Vagina (tissue), 2 donors: ENCODE results near the gene MYO1D. TPM values are rescaled to one million over a fixed set of nuclear protein-coding genes. Genes with fewer than 3 reads are reported as not detected.

Experiments used
- DNase-seq, 2 donors: peaks; one replicate each; pipeline ENCODE4 v3.0.0-alpha.2; 2017; ENCODE audit errors: extremely low spot score in 2 of 2
- H3K27ac ChIP-seq: fragments of 200-600 bp; sonication (generic); one replicate; pipeline ENCODE4 v1.5.1; 2019
- H3K27me3 ChIP-seq: fragments of 200-600 bp; sonication (generic); one replicate; pipeline ENCODE4 v1.5.1; 2019
- H3K36me3 ChIP-seq, 2 donors: fragments of 200-600 bp; sonication (generic); one replicate each; pipeline ENCODE4 v1.5.1; 2017 to 2019
- H3K4me1 ChIP-seq: fragments of 200-600 bp; sonication (generic); one replicate; pipeline ENCODE4 v1.5.1; 2019
- H3K4me3 ChIP-seq, 2 donors: fragments of 200-600 bp; sonication (generic); 1 replicate in 1 of 2; 2 replicates in 1 of 2; pipeline ENCODE4 v1.5.1; 2016 to 2019
- H3K9me3 ChIP-seq: fragments of 200-600 bp; sonication (generic); one replicate; pipeline ENCODE4 v1.5.1; 2019
- POLR2A ChIP-seq, 2 donors: fragments of 450-650 bp; IDR thresholded peaks; one replicate each; pipeline ENCODE4 v1.6.1; 2017; ENCODE audit warnings: antibody characterized with exemption in 2 of 2, mild to moderate bottlenecking in 2 of 2, moderate library complexity in 2 of 2
- POLR2AphosphoS5 ChIP-seq, 2 donors: sonication (generic); formaldehyde crosslinking; IDR thresholded peaks; one replicate each; pipeline ENCODE4 v1.9.0; 2017; ENCODE audit warnings: antibody characterized with exemption in 2 of 2, mild to moderate bottlenecking in 2 of 2, low read depth in 1 of 2; ENCODE audit not compliant: insufficient read depth in 1 of 2
- intact Hi-C: fragments of 100-400 bp; cut with DNase I; formaldehyde crosslinking; loops from one replicate; pipeline ENCODE4 v1.15.1; 2023
- total RNA-seq: library from RNA; depleted of rRNA; stranded (reverse); fragments of >200 nt; gene quantifications from one replicate; pipeline ENCODE4 v1.2.3, GENCODE V29; 2016
- TF ChIP-seq, protein P1 (sequence below), 3 experiments: fragments of 450-650 bp in 2 of 3; fragments of 200-600 bp in 1 of 3; sonication (generic) in 1 of 3; IDR thresholded peaks; one replicate each; pipeline ENCODE4 v1.5.1; 2017 to 2019; ENCODE audit warnings: antibody characterized with exemption in 3 of 3, mild to moderate bottlenecking in 2 of 3, moderate library complexity in 2 of 3

The MYO1D gene
- total RNA-seq, 1 donor from 2014 or later = 44.7 TPM

- intact Hi-C loops = no loop called here
- no peaks in the 10 kb centered on the region for H3K27me3 ChIP-seq
- no peaks in the 10 kb centered on the region for H3K9me3 ChIP-seq
- no peak overlapping the region for H3K27ac ChIP-seq
- no peak overlapping the region for H3K4me3 ChIP-seq
- no peak for DNase-seq
- H3K36me3 ChIP-seq = no peaks in the 10 kb centered on the region
- TF ChIP-seq, protein P1, sequence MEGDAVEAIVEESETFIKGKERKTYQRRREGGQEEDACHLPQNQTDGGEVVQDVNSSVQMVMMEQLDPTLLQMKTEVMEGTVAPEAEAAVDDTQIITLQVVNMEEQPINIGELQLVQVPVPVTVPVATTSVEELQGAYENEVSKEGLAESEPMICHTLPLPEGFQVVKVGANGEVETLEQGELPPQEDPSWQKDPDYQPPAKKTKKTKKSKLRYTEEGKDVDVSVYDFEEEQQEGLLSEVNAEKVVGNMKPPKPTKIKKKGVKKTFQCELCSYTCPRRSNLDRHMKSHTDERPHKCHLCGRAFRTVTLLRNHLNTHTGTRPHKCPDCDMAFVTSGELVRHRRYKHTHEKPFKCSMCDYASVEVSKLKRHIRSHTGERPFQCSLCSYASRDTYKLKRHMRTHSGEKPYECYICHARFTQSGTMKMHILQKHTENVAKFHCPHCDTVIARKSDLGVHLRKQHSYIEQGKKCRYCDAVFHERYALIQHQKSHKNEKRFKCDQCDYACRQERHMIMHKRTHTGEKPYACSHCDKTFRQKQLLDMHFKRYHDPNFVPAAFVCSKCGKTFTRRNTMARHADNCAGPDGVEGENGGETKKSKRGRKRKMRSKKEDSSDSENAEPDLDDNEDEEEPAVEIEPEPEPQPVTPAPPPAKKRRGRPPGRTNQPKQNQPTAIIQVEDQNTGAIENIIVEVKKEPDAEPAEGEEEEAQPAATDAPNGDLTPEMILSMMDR (IDR thresholded peaks at IDR 0.05) = no peak
- TF ChIP-seq POLR2A (IDR thresholded peaks at IDR 0.05) = no peak
- no peak for TF ChIP-seq POLR2AphosphoS5 (IDR thresholded peaks at IDR 0.05; ENCODE audit: insufficient read depth in 1 of 2, low read depth in 1 of 2)
- no peaks in the 10 kb centered on the region for H3K4me1 ChIP-seq
Measured at GRCh38 chr17:32513579-32513978, 363.3 kb downstream of the MYO1D start.

GRCh38 chr17:32512328-32512727, 364.6 kb downstream of the MYO1D start:
- intact Hi-C loops = no loop called here
- Histone ChIP-seq H3K4me1 (no peaks in the 10 kb centered on the region), H3K9me3 (no peaks in the 10 kb centered on the region), H3K27me3 (no peaks in the 10 kb centered on the region), H3K4me3 (no peak overlapping the region), H3K27ac (no peak overlapping the region), H3K36me3 (no peaks in the 10 kb centered on the region)
- DNase-seq = no peak
- TF ChIP-seq, protein P1 (IDR thresholded peaks at IDR 0.05) = no peak
- TF ChIP-seq POLR2AphosphoS5 (IDR thresholded peaks at IDR 0.05; ENCODE audit: insufficient read depth in 1 of 2, low read depth in 1 of 2) (no peak), POLR2A (IDR thresholded peaks at IDR 0.05) (no peak)

- no peaks in the 10 kb centered on the region for H3K27me3 ChIP-seq
- H3K9me3 ChIP-seq = no peaks in the 10 kb centered on the region
- H3K36me3 ChIP-seq = no peaks in the 10 kb centered on the region
- intact Hi-C loops = no loop called here
- H3K4me1 ChIP-seq = no peaks in the 10 kb centered on the region
- no peak for DNase-seq
- H3K4me3 ChIP-seq = no peak overlapping the region
- no peak overlapping the region for H3K27ac ChIP-seq
- TF ChIP-seq, protein P1 (IDR thresholded peaks at IDR 0.05) = no peak
- TF ChIP-seq POLR2A (IDR thresholded peaks at IDR 0.05) (no peak), POLR2AphosphoS5 (IDR thresholded peaks at IDR 0.05; ENCODE audit: insufficient read depth in 1 of 2, low read depth in 1 of 2) (no peak)
Measured at GRCh38 chr17:32510466-32510865, 366.5 kb downstream of the MYO1D start.

DNA sequence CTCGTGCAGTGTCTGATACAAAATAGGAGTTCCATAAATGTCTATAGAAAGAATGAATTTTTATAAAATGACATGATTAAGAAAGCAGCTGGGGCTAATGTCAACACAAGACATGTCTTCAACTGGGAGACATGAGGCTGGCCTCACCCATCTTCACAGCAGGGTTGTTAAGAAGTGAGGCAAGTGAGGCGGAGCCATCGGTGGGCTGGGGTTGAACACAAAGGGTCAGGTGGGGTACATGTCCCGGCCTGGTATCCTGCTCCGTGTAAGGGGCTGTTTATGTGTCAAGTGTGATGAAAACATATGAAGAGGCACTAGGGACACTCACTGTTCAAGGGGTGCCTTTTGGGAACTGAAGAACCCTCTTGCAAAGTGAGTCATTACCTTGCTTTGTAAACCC, 368.0 kb downstream of the MYO1D start:
- no peak for DNase-seq
- no peak for TF ChIP-seq POLR2AphosphoS5 (IDR thresholded peaks at IDR 0.05; ENCODE audit: insufficient read depth in 1 of 2, low read depth in 1 of 2)
- TF ChIP-seq, protein P1 (IDR thresholded peaks at IDR 0.05) = no peak
- TF ChIP-seq POLR2A (IDR thresholded peaks at IDR 0.05) = no peak
- Histone ChIP-seq H3K27me3 (no peaks in the 10 kb centered on the region), H3K27ac (no peak overlapping the region), H3K4me3 (no peak overlapping the region), H3K9me3 (no peaks in the 10 kb centered on the region), H3K4me1 (peaks cover 4% of the 10 kb centered on the region), H3K36me3 (no peaks in the 10 kb centered on the region)
- intact Hi-C loops = no loop called here

DNA sequence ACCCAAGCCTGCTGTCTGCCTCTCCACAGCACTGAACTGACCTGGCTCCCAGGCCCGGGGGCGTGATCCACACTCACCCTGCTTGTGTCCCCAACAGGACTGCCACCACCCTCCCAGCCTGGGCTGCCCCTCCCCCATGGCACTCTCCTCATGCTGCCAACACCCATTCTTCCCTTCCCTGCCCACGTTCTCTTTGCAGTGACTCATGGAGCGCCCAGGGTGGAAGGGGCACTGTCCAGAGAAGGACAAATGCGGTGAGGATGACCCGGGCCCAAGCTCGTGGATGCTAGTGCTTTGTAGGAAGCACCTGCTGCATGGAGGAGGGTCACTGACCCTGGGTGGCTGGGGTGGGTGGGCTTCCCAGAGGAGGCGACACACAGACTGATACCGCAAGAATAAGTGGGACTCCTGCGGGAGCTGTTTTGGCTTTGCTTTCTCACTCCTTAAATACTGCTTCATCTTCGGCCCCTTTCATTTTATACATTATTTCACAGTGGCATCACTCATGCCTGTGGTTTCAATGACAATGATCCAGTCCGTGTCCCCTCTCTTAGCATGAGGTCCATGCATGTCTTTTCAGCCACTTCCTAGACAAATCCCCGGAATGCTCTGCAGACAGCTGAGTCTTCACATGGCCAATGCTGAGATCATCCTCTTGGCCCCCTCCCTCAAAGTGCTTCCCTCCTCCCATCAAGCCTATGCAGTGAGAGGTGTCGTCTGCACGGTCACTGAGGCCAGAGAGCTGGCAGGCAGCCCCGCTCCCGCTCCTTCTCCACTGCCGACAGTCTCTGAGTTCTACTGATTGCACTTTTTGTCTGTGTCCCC, 372.5 kb downstream of the MYO1D start:
- no peak overlapping the region for H3K4me3 ChIP-seq
- peaks cover 9% of the 10 kb centered on the region for H3K4me1 ChIP-seq
- H3K9me3 ChIP-seq = no peaks in the 10 kb centered on the region
- intact Hi-C loops = no loop called here
- TF ChIP-seq POLR2AphosphoS5 (IDR thresholded peaks at IDR 0.05; ENCODE audit: insufficient read depth in 1 of 2, low read depth in 1 of 2) (no peak), POLR2A (IDR thresholded peaks at IDR 0.05) (no peak)
- TF ChIP-seq, protein P1 (IDR thresholded peaks at IDR 0.05) = no peak
- H3K36me3 ChIP-seq = no peaks in the 10 kb centered on the region
- no peaks in the 10 kb centered on the region for H3K27me3 ChIP-seq
- DNase-seq = no peak
- H3K27ac ChIP-seq = peak overlapping the region; percentile 18
